OCI-LY1 (cell line): ENCODE measurements around the gene ANKLE2.

Source experiments
- H2AFZ ChIP-seq: fragments of 200-600 bp; sonication (generic), shearing (Covaris generic); 2 replicates; pipeline ENCODE4 v1.6.0; 2014; ENCODE audit warnings: antibody characterized with exemption, mild to moderate bottlenecking, low read length
- H3F3A ChIP-seq: fragments of 200-600 bp; sonication (generic), shearing (Covaris generic); 2 replicates; pipeline ENCODE4 v1.6.0; 2014; ENCODE audit warnings: mild to moderate bottlenecking, antibody characterized with exemption, low read length, moderate library complexity; ENCODE audit not compliant: insufficient read depth
- H3K27ac ChIP-seq: fragments of 200-600 bp; sonication (generic); 2 replicates; pipeline ENCODE4 v1.5.1; 2014; ENCODE audit warnings: low read length, mixed run types, mild to moderate bottlenecking, low read depth; ENCODE audit not compliant: poor library complexity, severe bottlenecking
- H3K27me3 ChIP-seq: fragments of 200-600 bp; sonication (generic); 2 replicates; pipeline ENCODE4 v1.6.0; 2014; ENCODE audit warnings: antibody characterized with exemption, mild to moderate bottlenecking, low read length, moderate library complexity; ENCODE audit not compliant: insufficient read depth
- H3K36me3 ChIP-seq: fragments of 200-600 bp; sonication (generic); 2 replicates; pipeline ENCODE4 v1.6.1; 2014; ENCODE audit warnings: mild to moderate bottlenecking, antibody characterized with exemption, low read length, moderate library complexity, mixed read lengths; ENCODE audit not compliant: insufficient read depth
- H3K4me1 ChIP-seq: fragments of 200-600 bp; sonication (generic); 2 replicates; pipeline ENCODE4 v1.5.1; 2014; ENCODE audit warnings: mild to moderate bottlenecking, low read length, moderate library complexity; ENCODE audit not compliant: insufficient read depth, severe bottlenecking
- H3K4me2 ChIP-seq: fragments of 200-600 bp; sonication (generic), shearing (Covaris generic); 2 replicates; pipeline ENCODE4 v1.6.1; 2014; ENCODE audit warnings: low read length
- H3K4me3 ChIP-seq: fragments of 200-600 bp; sonication (generic); 2 replicates; pipeline ENCODE4 v1.5.1; 2014; ENCODE audit warnings: low read length, low read depth, mild to moderate bottlenecking, mixed read lengths; ENCODE audit not compliant: poor library complexity, severe bottlenecking
- H3K79me2 ChIP-seq: fragments of 200-600 bp; shearing (Covaris generic); 2 replicates; pipeline ENCODE4 v1.6.1; 2016; ENCODE audit warnings: mixed run types, low read length, mixed read lengths; ENCODE audit not compliant: insufficient read depth
- H3K9ac ChIP-seq: fragments of 200-600 bp; sonication (generic), shearing (Covaris generic); 2 replicates; pipeline ENCODE4 v1.6.1; 2014; ENCODE audit warnings: mild to moderate bottlenecking, low read length, mixed read lengths
- H3K9me2 ChIP-seq: fragments of 200-600 bp; sonication (generic), shearing (Covaris generic); 2 replicates; pipeline ENCODE4 v1.6.1; 2014; ENCODE audit warnings: low read depth, mild to moderate bottlenecking, low read length, mixed read lengths
- H3K9me3 ChIP-seq: fragments of 200-600 bp; shearing (Covaris generic); 2 replicates; pipeline ENCODE4 v1.6.1; 2014; ENCODE audit warnings: low read length, mixed read lengths
- H4K20me1 ChIP-seq: fragments of 200-600 bp; sonication (generic), shearing (Covaris generic); 2 replicates; pipeline ENCODE4 v1.6.0; 2016; ENCODE audit warnings: mild to moderate bottlenecking, low read length; ENCODE audit not compliant: insufficient read depth
- EZH2 ChIP-seq: fragments of 200-600 bp; sonication (generic), shearing (Covaris generic); IDR thresholded peaks from 2 replicates; pipeline ENCODE4 v1.8.0; 2017; ENCODE audit warnings: borderline replicate concordance, mixed run types, mild to moderate bottlenecking, antibody characterized with exemption, low read length, moderate library complexity, mixed read lengths
- TF ChIP-seq, protein P1 (sequence below): fragments of 200-600 bp; sonication (generic), shearing (Covaris generic); IDR thresholded peaks from 2 replicates; pipeline ENCODE4 v1.5.1; 2017; ENCODE audit warnings: mild to moderate bottlenecking, antibody characterized with exemption, low read length, moderate library complexity, mixed read lengths

The ANKLE2 gene

DNA sequence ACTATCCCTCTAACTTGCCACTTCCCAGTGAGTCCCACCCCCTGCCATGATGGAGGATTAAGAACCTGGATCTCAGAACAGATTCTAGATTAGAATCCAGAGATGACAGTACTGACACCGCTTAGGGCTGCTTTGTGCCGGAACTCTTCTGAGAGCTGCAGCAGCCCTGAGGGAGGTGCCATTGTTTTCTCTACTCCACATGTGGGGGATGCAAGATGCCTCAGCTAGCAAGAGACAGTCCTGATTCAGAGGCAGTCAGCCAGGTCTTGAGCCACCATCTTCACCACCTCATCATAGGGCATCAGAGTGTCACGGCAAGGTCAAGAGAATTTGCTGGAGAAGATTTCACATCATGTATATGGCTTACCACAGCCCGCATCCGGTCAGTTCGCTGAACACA lies 54.4 kb downstream of the ANKLE2 start:
- no peaks in the 10 kb centered on the region for H4K20me1 ChIP-seq
- peaks cover 19% of the 10 kb centered on the region for H3K4me1 ChIP-seq
- H3K27me3 ChIP-seq = no peaks in the 10 kb centered on the region
- no peaks in the 10 kb centered on the region for H3K9me2 ChIP-seq
- peaks cover 34% of the 10 kb centered on the region for H3K36me3 ChIP-seq
- H3K79me2 ChIP-seq = peaks cover 13% of the 10 kb centered on the region
- no peak overlapping the region for H2AFZ ChIP-seq
- H3F3A ChIP-seq = no peaks in the 10 kb centered on the region
- H3K4me2 ChIP-seq = no peak overlapping the region
- TF ChIP-seq, protein P1, sequence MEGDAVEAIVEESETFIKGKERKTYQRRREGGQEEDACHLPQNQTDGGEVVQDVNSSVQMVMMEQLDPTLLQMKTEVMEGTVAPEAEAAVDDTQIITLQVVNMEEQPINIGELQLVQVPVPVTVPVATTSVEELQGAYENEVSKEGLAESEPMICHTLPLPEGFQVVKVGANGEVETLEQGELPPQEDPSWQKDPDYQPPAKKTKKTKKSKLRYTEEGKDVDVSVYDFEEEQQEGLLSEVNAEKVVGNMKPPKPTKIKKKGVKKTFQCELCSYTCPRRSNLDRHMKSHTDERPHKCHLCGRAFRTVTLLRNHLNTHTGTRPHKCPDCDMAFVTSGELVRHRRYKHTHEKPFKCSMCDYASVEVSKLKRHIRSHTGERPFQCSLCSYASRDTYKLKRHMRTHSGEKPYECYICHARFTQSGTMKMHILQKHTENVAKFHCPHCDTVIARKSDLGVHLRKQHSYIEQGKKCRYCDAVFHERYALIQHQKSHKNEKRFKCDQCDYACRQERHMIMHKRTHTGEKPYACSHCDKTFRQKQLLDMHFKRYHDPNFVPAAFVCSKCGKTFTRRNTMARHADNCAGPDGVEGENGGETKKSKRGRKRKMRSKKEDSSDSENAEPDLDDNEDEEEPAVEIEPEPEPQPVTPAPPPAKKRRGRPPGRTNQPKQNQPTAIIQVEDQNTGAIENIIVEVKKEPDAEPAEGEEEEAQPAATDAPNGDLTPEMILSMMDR = no peak
- TF ChIP-seq EZH2 = no peak
- no peaks in the 10 kb centered on the region for H3K9me3 ChIP-seq
- no peak overlapping the region for H3K4me3 ChIP-seq
- no peak overlapping the region for H3K9ac ChIP-seq
- no peak overlapping the region for H3K27ac ChIP-seq

DNA sequence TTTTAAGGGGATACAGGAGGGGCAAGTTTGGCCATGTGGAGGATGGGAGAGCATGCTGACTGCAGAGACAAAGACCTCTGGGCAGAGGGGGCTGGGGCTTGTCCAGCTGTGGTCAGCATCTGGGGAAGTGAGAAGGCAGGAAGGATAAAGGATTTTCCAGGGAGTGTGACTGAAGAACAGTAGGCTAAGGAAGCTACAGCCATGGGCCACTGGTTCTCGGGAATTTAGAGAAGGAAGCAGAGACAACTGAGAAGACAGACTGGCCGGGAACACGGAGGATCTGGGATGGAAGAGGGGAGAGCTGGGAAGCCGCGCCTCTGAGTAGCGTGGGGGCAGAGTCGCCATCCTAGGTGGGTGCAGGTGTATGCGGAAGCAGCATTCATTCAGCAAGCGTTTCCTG lies 58.0 kb downstream of the ANKLE2 start:
- H3F3A ChIP-seq = 0 out of 2 replicates have a peak, but pooled peaks cover 3% of the 10 kb centered on the region
- H3K9me3 ChIP-seq = no peaks in the 10 kb centered on the region
- no peak overlapping the region for H3K27ac ChIP-seq
- H3K9ac ChIP-seq = no peak overlapping the region
- no peaks in the 10 kb centered on the region for H3K9me2 ChIP-seq
- TF ChIP-seq EZH2 = no peak
- TF ChIP-seq, protein P1 = no peak
- H4K20me1 ChIP-seq = no peaks in the 10 kb centered on the region
- no peak overlapping the region for H2AFZ ChIP-seq
- no peak overlapping the region for H3K4me2 ChIP-seq
- no peaks in the 10 kb centered on the region for H3K79me2 ChIP-seq
- no peaks in the 10 kb centered on the region for H3K27me3 ChIP-seq
- peaks cover 64% of the 10 kb centered on the region for H3K36me3 ChIP-seq
- H3K4me3 ChIP-seq = no peak overlapping the region
- peaks cover 16% of the 10 kb centered on the region for H3K4me1 ChIP-seq

DNA sequence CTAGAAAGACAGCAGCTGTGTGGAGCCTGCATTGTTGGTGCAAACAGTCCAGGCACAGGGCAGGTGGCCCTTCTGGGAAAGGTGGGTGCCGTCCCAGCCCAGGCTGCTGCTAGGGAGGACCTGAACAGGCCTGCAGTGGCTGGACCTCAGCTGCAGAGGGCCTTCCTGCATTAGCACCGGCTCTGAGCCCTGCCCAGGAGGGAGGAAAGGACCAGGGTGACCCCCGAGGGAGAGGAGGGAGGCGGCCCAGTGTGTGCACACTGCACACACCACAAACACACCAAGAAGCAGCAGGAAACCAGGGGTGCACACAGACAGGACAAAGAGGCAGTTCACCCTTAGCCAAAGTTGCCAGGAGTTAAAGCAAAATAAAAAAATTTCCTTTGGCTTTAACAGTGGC lies 59.0 kb downstream of the ANKLE2 start:
- Histone ChIP-seq H4K20me1 (no peaks in the 10 kb centered on the region), H3K9me2 (no peaks in the 10 kb centered on the region), H3F3A (0 out of 2 replicates have a peak, but pooled peaks cover 3% of the 10 kb centered on the region), H3K36me3 (peaks cover 68% of the 10 kb centered on the region), H3K4me1 (peaks cover 16% of the 10 kb centered on the region), H3K9ac (no peak overlapping the region), H2AFZ (no peak overlapping the region), H3K27ac (no peak overlapping the region), H3K27me3 (no peaks in the 10 kb centered on the region), H3K79me2 (no peaks in the 10 kb centered on the region), H3K4me2 (no peak overlapping the region), H3K4me3 (no peak overlapping the region), H3K9me3 (no peaks in the 10 kb centered on the region)
- TF ChIP-seq, protein P1 = no peak; the same call in 1 of the 2 replicates
- no peak for TF ChIP-seq EZH2
